GM12891 (cell line): ENCODE results near the gene PSTPIP2.
"Not testable (repeated sequence)": the region's sequence is repeated elsewhere in the genome, so short reads cannot be mapped to it uniquely, and the experiment has no call there.

ENCODE experiments used
- DNase-seq: peaks from one replicate; pipeline ENCODE4 v3.0.0; 2011; ENCODE audit warnings: low spot score; ENCODE audit not compliant: insufficient read length
- FAIRE-seq: peaks from 2 replicates; lab custom pipeline; 2011; peaks lifted over from hg19 to GRCh38; lab: Jason Lieb, UNC
- PAX5 ChIP-seq: IDR thresholded peaks from 2 replicates; pipeline ENCODE4 v1.6.1; 2011; ENCODE audit warnings: low read length, moderate library complexity, mild to moderate bottlenecking; ENCODE audit not compliant: insufficient read depth, severe bottlenecking
- POLR2A ChIP-seq: IDR thresholded peaks from 2 replicates; pipeline ENCODE4 v1.6.1; 2011; ENCODE audit warnings: low read depth, low read length, control low read depth
- POLR2AphosphoS5 ChIP-seq: IDR thresholded peaks from 2 replicates; pipeline ENCODE4 v1.6.1; 2011; ENCODE audit warnings: low read depth, low read length, control low read depth
- POU2F2 ChIP-seq: IDR thresholded peaks from 2 replicates; pipeline ENCODE4 v1.6.1; 2011; ENCODE audit warnings: low read depth, mild to moderate bottlenecking, control low read depth, low read length, moderate library complexity
- SPI1 ChIP-seq: IDR thresholded peaks from 2 replicates; pipeline ENCODE4 v1.6.1; 2011; ENCODE audit warnings: low read depth, low read length, control low read depth
- TAF1 ChIP-seq: IDR thresholded peaks from 2 replicates; pipeline ENCODE4 v1.6.1; 2011; ENCODE audit warnings: low read depth, low read length, control low read depth

Gene PSTPIP2

DNA sequence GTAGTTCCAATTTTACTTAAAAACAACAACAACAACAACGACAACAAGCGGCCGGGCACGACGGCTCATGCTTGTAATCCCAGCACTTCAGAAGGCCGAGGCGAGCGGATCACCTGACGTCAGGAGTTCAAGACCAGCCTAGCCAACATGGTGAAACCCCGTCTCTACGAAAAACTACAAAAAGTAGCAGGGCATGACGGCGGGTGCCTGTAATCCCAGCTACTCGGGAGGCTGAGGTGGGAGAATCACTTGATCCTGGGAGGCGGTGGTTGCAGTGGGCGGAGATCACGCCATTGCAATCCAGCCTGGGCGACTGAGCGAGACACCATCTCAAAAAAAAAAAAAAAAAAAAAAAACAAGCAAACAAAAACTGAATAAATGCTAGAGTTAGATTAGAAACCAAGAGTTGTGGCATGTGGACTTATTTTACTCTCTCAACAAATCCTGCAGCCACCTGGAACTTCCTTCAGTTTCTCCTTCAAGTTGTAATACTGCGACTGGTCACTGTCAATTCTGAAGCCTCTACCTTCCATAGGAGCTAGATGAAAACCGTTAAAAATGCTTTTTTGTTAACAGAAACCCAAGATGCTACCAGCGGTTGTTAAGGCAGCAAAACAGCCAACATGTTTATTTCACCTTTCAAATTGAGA, 24.7 kb upstream of the PSTPIP2 start:
- DNase-seq = no peak
- no peak for TF ChIP-seq TAF1
- no peak for TF ChIP-seq POU2F2
- no peak for TF ChIP-seq SPI1
- no peak for TF ChIP-seq POLR2A
- no peak for TF ChIP-seq PAX5
- no peak for TF ChIP-seq POLR2AphosphoS5
- no peak for FAIRE-seq

DNA sequence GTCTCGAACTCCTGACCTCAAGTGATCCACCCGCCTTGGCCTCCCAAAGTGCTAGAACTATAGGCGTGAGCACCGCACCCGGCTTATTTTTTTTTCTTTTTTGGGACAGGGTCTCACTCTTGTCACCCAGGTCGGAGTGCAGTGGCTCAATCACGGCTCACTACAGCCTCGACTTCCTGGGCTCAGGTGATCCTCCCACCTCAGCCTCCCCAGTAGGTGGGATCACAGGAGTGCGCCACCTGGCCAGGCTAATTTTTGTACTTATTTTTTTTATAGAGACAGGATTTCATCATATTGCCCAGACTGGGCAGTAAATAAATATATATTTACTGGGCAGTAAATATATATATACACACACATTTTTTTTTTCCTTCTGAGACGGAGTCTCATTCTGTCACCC, 23.5 kb upstream of the PSTPIP2 start:
- TF ChIP-seq PAX5 (no peak), POLR2AphosphoS5 (no peak), SPI1 (no peak), POLR2A (no peak), POU2F2 (no peak)
- DNase-seq = no peak
- no peak for FAIRE-seq

DNA sequence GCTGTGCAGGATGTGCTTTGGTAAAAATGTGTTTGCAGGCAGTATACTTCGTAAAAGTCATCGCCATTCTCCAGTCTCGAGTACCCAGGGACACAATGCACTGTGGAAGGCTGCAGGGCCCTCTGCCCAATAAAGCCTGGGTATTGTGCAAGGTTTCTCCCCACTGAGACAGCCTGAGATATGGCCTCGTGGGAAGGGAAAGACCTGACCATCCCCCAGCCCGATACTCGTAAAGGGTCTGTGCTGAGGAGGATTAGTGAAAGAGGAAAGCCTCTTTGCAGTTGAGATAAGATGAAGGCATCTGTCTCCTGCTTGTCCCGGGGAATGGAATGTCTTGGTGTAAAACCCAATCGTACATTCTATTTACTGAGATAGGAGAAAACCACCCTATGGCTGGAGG, 16.4 kb upstream of the PSTPIP2 start:
- DNase-seq, FAIRE-seq: not testable (repeated sequence)

DNA sequence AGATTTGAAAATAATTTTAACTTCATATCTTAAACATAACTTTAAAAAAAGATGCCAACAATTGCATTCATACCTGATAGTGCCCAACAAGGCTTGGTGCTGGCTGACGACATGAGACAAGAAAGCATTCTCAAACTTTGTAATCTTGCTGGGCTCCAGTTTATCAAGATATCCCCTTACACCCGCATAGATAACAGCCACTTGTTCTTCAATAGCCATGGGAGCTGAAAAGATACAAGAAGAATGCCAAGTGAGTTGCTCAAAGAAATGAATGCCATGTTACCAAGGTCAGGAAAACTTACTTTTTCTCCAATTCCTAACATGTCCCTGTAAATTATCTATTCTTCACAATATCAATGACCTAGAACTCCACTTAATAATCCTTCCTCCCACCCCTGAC, 12.4 kb upstream of the PSTPIP2 start:
- TF ChIP-seq TAF1 (no peak), POLR2A (no peak), POU2F2 (no peak), PAX5 (no peak), SPI1 (no peak), POLR2AphosphoS5 (no peak)
- DNase-seq (no peak), FAIRE-seq (no peak)

DNA sequence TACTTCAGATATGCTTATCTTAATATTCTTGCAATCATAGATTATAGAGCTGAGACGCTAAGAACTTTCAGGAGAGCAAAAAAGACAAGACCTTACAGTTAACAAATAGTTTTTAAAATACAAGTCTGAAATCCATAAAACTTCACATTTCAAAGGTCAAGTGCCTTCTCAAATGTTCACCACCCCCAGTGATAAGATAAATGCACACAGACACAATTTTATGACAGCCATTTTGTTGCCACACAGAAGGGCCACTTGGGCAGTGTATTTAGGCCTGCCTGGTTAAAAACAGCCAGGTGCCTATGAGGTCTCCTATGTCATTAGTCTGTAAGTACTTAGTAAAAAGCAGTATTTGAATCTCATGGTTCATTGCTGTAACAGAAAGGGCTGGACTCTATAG, 8.1 kb upstream of the PSTPIP2 start:
- TF ChIP-seq POLR2A (no peak), PAX5 (no peak), TAF1 (no peak), POU2F2 (no peak), SPI1 (no peak), POLR2AphosphoS5 (no peak)
- FAIRE-seq (no peak), DNase-seq (no peak)

DNA sequence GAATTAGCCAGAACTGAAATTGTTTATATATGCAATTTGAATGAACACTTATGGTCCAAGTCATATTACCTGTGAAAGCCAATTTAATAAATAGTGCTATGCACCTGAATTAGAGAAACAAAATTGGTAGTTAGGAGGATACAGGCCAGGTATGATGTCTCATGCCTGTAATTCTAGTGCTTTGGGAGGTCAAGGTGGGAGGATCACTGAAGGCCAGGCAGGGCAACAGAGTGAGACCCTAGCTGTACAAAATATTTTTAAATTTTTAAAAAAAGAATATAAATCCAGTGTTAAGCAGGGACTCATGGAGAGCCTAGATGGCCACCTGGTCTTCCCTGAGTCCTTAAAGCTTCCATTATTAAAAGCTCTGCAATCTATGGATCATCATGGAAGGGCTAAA, 7.3 kb upstream of the PSTPIP2 start:
- DNase-seq = no peak
- TF ChIP-seq PAX5 = no peak
- no peak for TF ChIP-seq TAF1
- no peak for TF ChIP-seq POLR2A
- TF ChIP-seq POU2F2 = no peak
- no peak for TF ChIP-seq SPI1
- 0 out of 2 replicates have a peak, but pooled peaks have one; percentile 5 for TF ChIP-seq POLR2AphosphoS5
- FAIRE-seq = no peak

DNA sequence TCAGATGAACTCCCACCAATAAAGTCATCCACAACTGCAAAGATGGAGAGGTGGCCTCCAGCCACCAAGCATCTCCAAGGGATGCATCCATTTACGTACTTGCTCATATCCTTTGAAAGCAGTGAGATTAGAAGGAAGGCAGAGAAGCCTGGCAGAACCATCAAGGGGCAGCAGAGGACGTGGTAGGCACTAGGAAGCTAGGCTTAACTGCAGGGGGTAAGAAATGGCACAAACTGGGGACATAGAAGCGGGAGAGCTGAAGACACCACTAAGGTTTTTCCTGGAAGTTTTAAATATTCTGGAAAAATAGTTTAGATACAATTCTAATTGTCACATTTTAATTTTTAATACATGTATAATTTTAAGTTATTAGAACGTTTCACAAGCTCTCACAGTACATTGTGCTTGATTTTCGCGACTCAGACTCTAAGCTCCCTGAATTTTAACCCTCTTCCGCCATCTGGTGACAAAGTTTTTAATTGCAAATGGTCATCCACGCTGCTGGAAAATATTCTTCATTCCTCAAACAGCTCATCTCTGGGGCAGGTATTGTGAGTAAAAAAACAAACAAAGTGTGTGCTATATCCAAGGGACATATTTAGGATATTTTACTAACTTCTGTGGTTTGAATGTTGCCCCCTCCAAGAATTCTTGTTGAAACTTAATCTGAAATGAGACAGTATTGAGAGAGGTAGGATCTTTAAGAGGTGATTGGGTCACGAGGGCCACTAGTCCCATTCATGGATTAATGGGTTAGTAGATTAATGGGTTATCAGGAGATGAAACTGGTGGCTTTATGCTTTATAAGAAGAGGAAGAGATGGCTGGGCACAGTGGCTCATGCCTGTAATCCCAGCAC, 1.6 kb upstream of the PSTPIP2 start:
- FAIRE-seq = peak; percentile 48
- TF ChIP-seq POU2F2 = no peak
- TF ChIP-seq POLR2A = no peak
- TF ChIP-seq PAX5 = no peak
- no peak for TF ChIP-seq POLR2AphosphoS5
- no peak for TF ChIP-seq TAF1
- TF ChIP-seq SPI1 = no peak
- no peak for DNase-seq

DNA sequence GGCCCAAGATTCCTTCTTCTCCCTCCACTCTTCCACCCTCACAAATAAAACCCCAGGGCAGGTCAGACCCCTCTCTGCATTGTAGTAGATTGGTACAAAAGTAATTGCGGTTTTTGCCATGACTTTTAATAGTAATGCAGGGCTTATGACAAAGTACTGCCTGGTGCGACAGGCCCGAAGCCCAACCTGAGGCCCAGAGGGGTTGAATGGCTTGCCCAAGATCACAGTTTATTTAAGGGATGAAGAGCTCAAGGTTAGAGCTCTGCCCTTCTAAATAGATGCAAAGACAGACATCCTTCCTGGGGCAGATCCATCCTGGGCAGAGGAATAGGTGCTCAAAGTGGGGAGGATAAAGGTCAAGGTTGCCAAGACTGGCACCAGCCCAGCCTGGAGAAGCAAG, 899 bp upstream of the PSTPIP2 start:
- TF ChIP-seq POLR2A (no peak), PAX5 (no peak), SPI1 (no peak), TAF1 (no peak)
- no peak for DNase-seq
- no peak for FAIRE-seq

DNA sequence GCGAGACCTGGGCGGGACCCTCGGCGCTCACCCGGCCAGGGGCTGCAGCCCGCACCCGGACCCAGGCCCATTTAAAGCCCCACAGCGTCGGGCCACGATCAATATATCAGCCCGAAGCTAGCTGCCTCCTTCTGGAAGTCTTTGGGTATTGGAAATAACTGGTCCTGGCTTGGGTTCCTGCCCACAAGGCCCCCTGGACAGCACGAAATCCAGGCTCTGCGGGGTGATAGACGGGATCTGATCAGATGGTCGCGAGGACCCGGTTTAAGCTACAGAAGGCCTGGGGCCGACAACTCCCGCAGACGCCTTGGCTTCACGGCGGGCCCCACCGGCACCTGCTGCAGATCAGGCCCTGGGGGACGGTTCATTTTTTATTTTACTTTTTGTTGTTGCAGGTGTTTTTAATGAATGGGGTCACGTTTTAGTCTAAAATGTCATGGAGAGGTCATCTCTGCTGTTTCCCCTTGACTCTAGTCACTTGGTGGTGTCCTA, 362 bp upstream of the PSTPIP2 start:
- TF ChIP-seq POU2F2 = 0 out of 2 replicates have a peak, but pooled peaks have one; percentile 4
- TF ChIP-seq PAX5 = no peak
- TF ChIP-seq POLR2AphosphoS5 = no peak
- FAIRE-seq = no peak
- DNase-seq = no peak
